ENCODE measurements around the gene LUZP1. TPM values are rescaled to one million over a fixed set of nuclear protein-coding genes. Genes with fewer than 3 reads are reported as not detected.
A peak's percentile ranks its signal among the peaks of the same experiment; 100 is the strongest.

The LUZP1 gene
- total RNA-seq, 1 donor from 2014 or later: 5.5 TPM

DNA sequence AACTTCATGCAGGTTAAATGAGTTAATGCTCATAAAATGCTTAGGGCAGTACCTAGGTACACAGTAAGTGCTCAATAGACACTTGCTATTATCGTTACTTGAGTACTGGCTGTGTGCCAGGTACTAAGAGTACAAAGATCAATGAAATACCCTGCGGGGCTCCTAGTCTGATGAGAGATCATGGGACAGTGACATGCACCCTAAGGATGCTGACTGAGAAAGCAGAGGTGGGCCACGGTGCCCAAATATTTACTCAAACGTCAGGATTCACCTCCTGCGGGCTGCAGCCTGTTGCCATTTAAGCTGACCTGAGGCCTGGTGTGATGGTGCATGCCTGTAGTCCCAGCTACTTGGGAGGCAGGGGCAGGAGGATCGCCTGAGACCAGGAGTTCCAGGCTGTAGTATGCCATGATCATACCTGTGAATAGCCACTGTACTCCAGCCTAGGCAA is 19.8 kb upstream of the LUZP1 start:
- DNase-seq: no peak

- DNase-seq: no peak
Measured at GRCh38 chr1:23187637-23188036, 19.0 kb upstream of the LUZP1 start.

- DNase-seq: no peak
Measured at GRCh38 chr1:23185381-23185780, 16.7 kb upstream of the LUZP1 start.

GRCh38 chr1:23184212-23184934 is 15.7 kb upstream of the LUZP1 start:
- no peak for DNase-seq

GRCh38 chr1:23179862-23180261 is 11.2 kb upstream of the LUZP1 start:
- DNase-seq: no peak

DNA sequence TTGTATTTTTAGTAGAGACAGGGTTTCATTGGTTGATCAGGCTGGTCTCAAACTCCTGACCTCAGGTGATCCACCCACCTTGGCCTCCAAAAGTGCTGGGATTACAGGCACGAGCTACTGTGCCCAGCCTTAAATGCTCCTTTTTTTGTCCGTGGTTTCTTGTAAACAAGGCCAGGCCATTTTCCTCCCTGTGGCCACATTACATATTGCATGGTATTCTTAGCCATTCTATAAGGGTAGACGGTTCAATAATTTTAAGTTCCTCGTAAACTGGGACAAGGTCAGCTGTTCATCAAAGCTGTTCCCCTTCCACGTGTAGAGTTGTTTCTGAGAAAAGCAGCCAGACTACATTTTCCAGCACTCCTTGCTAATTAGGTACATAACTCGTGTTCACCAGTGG is 10.3 kb upstream of the LUZP1 start:
- DNase-seq: no peak

GRCh38 chr1:23178414-23178813 is 9.8 kb upstream of the LUZP1 start:
- no peak for DNase-seq

DNA sequence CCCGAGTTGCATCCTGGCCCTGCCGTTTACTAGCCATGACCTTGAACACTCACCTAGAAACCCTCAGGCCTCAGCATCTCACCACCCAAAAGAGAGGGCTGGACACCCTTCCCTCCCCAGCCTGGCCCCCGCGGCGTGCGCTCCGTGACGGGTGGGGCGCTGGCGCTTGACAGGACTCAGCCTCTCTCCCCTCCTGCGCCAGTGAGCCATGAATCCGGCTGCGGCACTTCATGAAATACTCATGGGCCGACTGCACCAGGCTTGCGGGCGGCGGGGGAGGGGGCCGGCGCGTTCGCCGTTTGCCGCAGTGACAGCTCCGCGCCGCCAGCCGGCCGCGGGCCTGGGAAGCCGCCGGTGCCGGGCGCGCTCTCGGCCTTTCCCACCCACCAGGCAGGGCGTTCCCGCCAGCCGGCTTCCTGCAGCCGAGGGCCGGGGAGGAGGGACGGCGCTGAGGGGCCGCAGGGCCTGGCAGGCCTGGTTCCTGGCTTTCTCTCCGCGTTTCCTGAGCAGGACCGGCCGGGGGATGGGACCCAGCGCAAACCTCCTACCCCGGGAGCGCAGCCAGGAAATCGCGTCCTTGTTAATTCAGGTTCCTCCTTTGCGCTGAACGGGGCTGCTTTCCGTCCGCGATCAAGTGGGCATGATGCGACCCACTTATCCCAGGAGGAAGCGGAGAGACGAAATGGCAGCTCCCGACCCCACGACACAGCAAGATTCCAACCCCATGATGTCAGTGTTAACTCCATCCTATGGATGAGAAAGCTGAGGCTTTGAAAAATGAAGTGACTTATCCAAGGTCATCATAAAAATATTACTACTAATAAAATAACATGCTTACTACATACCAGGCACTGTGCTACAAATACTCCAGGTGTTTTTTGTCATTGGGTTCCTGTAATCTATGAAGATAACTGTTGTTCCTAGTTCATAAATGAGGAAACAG is 9.1 kb upstream of the LUZP1 start:
- DNase-seq: peak; percentile 71

DNA sequence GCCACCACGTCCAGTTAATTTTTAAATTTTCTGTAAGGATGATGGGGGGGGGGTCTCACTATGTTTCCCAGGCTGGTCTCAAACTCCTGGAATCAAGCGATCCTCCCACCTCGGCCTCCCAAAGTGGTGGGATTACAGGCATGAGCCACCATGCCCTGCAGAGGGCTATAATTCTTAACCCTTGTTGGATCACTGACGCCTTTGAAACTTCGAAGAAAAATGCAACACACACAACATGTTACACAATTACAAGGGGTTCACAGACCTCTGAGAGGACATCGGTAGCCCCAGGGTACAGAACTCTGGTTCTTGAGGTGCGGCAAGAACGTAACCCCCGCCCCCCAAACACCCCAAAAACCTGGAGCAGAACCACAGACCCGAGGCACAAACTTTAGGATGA is 8.4 kb upstream of the LUZP1 start:
- DNase-seq: no peak

GRCh38 chr1:23174426-23175110 is 5.9 kb upstream of the LUZP1 start:
- DNase-seq: no peak

DNA sequence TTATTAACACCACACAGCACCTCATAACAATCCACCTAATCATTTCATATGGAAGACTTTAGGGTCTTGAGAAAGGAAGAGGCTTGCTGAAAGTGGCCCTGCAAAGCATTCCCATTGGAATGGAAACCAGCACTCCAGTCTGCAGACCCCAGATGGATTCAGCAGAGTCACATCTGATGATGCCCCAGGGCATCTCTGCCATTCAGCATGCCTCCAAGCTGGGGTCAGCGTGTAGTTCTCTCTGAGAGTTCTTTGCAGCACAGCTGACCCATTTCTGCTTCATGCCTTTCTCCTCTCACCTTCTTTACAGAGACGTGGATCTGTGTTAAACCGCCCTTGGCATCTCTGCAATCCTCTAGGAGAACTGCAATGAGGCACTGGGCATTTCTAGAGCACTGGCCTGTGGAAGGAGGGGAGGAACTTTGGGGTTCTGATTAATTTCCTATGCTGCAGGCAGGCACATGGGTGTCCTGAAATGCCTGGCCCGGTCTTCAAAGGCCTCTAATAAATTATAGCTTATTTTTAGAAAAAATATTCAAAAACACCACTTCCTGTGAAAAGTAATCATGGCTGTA is 2.6 kb upstream of the LUZP1 start:
- DNase-seq: no peak

DNA sequence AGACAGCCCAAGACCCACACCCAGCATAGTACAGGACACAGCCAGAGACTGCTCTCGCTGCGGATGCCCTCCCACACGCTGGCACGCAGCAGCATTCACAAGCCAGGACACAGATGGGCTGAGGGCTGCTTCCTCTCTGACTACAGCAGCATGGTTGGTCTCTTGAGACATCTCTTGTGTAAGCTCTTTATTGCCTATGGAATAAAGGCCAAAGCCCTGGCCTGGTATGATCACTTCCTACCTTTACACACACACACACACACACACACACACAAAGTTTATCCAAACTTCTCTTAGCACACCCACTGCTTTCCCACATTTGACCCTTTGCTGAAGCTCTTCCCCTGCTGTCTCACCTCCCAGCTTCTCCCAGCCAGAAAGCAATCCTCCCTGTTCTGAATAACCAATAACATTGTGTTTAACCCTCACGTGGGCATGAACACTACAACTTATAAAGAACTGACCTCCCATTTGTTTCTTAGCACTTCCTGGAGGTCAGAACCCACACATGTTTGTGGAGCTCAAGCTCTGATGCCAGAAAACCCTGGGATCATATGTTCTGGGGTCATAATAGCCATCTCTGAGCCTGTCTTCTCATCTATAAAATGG is 1.2 kb upstream of the LUZP1 start:
- peak; percentile 57 for DNase-seq

- no peak for DNase-seq
Measured at GRCh38 chr1:23169195-23169575, 529 bp upstream of the LUZP1 start.

DNA sequence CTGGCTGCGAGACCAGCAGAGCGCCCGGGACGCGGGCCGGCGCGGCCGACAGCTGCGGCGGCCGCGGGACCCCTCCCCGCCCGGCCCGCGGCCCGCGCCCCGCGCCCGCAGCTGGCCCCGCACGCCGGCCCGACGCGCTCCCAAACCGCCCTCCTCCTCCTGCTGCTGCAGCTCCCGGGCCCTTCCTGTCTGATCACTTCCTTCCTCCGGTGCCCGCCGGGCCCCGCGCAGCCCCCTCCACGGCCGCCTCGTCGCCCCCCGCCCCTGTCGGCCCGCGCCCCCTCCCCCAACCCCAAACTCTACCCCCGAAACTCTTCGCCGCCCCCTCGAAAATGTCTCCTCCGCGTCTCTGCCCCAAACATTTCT is 594 bp downstream of the LUZP1 start:
- DNase-seq: no peak

- DNase-seq: peak; percentile 52
Measured at GRCh38 chr1:23167353-23168078, 1.1 kb downstream of the LUZP1 start.

DNA sequence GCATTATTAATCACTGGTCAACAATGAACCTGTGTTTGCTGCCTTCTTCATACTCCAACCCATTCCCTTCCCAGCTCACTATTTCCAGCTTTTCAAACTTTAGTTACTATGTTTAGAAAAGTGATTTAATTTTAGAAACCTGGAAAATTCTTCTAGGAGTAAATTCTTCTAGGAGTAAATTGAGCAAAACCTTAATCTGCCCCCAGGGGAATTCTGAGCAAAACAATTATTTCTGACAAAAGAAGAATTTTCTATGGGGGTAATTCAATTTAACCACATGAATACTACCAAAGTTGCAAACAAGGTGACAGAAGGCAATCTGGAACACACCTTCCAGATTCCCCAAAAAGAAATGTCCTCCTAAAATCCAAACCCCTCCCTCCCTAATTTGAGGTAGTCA is 1.8 kb downstream of the LUZP1 start:
- no peak for DNase-seq

DNA sequence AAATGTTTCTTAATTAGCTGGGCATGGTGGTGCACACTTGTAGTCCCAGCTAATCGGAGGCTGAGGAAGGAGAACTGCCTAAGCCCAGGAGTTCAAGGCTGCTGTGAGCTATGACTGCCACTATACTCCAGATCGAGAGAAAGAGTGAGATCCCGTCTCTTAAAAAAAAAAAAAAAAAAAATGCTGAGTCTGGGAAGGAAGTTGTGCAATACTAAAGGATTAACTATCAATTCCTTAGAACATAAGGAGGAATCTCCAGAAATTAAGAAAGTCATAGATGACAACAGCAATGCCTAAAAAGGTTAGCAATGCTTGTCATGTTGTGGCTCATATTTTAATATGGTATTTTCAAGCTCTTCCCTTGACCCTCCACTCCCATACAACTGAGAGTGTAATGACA is 5.3 kb downstream of the LUZP1 start:
- DNase-seq: no peak

- DNase-seq: no peak
Measured at GRCh38 chr1:23159963-23160877, 8.4 kb downstream of the LUZP1 start.

DNA sequence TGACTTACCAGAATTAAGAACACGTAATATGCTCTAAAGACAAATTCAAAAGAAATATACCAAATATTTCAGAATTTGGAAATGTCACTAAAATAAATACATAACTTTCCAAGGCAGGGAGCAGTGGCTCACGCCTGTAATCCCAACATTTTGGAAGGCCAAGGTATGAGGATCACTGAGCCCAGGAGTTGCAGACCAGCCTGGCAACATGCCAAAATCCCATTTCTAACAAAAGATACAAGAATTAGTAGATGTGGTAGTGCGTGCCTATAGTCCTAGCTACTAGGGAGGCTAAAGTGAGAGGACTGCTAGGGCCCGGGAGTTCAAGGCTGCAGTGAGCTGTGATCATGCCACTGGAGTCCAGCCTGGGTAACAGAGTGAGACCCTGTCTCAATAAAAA is 11.7 kb downstream of the LUZP1 start:
- DNase-seq: no peak

DNA sequence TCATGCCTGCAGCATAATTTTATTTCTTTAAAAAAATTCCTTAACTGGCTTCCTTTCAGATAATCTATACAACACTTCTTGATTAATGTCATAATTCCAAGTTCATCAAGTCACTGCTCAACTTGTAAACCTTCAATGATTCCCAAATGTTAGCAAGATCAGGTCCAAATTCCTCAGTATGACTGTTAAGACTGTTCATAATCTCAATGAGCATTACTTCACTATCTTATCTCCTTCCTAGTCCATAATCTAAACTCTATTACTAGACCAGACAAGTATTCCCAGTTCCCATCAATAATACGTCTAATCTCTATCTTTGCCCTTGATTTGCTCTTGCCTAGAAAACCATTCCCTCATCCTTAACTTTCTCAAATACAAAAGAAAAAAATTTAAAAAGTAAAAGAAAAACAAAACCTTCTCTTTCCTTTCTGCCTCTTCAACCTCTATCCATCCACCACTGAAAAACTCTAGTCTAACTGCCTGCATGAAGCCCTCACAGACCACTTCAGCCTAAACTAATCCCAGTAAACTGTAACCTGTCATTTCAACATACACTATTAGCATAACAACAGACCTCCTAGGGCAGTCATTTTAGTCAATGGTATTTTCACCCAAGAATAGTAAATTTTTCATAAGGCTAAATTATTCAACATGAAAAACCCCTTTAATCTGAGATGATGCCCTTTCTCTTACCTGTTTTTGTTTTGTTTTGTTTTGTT is 15.5 kb downstream of the LUZP1 start:
- no peak for DNase-seq

All from occipital lobe (tissue), 2 donors.